ENCODE data around the gene PARD6B. TPM values are rescaled to one million over a fixed set of nuclear protein-coding genes. Genes with fewer than 3 reads are reported as not detected.

Gene PARD6B
- total RNA-seq, 1 experiment from 2014 or later = 41.3 TPM

GRCh38 chr20:50690650-50691572 lies 40.5 kb upstream of the PARD6B start, which contains the start of gene RIPOR3:
Gene RIPOR3 (minus strand): TSS chr20:50691542. CDS start chr20:50691128, 414 bp downstream.
- ATAC-seq (no peak), DNase-seq (ENCODE audit: low read depth, low spot score) (no peak)
- no peaks in the 10 kb centered on the region for H3K9me3 ChIP-seq (ENCODE audit: control insufficient read depth in 1 of 2, insufficient read depth in 1 of 2, low read depth in 1 of 2, low read length in 2 of 2)
- peaks cover 12 to 15% of the 10 kb centered on the region in 2 experiments for H3K4me1 ChIP-seq (ENCODE audit: control insufficient read depth in 1 of 2, insufficient read depth in 2 of 2, low read length in 2 of 2)
- intact Hi-C loops (cut with micrococcal nuclease) = no loop called here
- H3K27ac ChIP-seq (ENCODE audit: low read depth, low read length) = no peak within 1 kb of the TSS
- no peaks in the 10 kb centered on the region for H3K9me2 ChIP-seq (ENCODE audit: insufficient read depth)
- POLR2A ChIA-PET = interaction anchor here (0.6 kb wide), 1 partner anchor 24 kb away, joined by 3 read pairs; no protein-coding TSS in a partner anchor
- H3K4me2 ChIP-seq (ENCODE audit: low read length) = no peak within 1 kb of the TSS
- TF ChIP-seq POLR2A (IDR thresholded peaks at IDR 0.05; ENCODE audit: borderline replicate concordance, extremely low read depth, insufficient read depth, insufficient read length) (no peak), SIN3A (IDR thresholded peaks at IDR 0.05; ENCODE audit: low read depth) (no peak), FOSL1 (IDR thresholded peaks at IDR 0.05; ENCODE audit: low read depth) (no peak), ZBTB33 (IDR thresholded peaks at IDR 0.05; ENCODE audit: extremely low read depth, insufficient replicate concordance, low read length) (no peak), REST (IDR thresholded peaks at IDR 0.05; ENCODE audit: low read depth) (no peak), RAD21 (IDR thresholded peaks at IDR 0.05; ENCODE audit: low read depth) (no peak), ATF3 (IDR thresholded peaks at IDR 0.05) (no peak), SP1 (IDR thresholded peaks at IDR 0.05; ENCODE audit: low read depth) (no peak)
- CTCF ChIA-PET = no interaction called here
- no peaks in the 10 kb centered on the region for H4K20me1 ChIP-seq (ENCODE audit: insufficient read depth)
- H2AFZ ChIP-seq (ENCODE audit: low read depth, low read length, poor library complexity, severe bottlenecking) = no peak within 1 kb of the TSS
- RAD21 ChIA-PET (ENCODE audit: low non-redundant PET in 1 of 2, low total read pairs in 2 of 2, uncharacterized antibody in 2 of 2, unreplicated experiment in 2 of 2) = interaction anchor here (0.5 to 0.6 kb wide), 2 partner anchors 26 to 53 kb away, joined by 3 read pairs; no protein-coding TSS in a partner anchor
- no peaks in the 10 kb centered on the region for H3K36me3 ChIP-seq (ENCODE audit: control insufficient read depth in 1 of 2, insufficient read depth in 2 of 2, low read length in 2 of 2)
- no peaks in the 10 kb centered on the region for H3K79me2 ChIP-seq (ENCODE audit: insufficient read depth, low read length)
- no peak within 1 kb of the TSS for H3K4me3 ChIP-seq (replicated peaks in 1 of 2; ENCODE audit: low read depth in 1 of 2, low read length in 2 of 2)
- no peaks in the 10 kb centered on the region for H3K27me3 ChIP-seq (ENCODE audit: insufficient read depth, low read length)
- BruUV-seq (replicated peaks) = no TSS peak
- H3K9ac ChIP-seq (ENCODE audit: low read length) = no peak within 1 kb of the TSS

Measured in HCT116 (cell line).